HG03280 (cell line): ENCODE measurements around the gene CRHR2.

Source experiments
- ATAC-seq: cut with Tn5 transposase; IDR thresholded peaks from one replicate; pipeline ENCODE4 v1.9.1; 2021; ENCODE audit warnings: mild to moderate bottlenecking, moderate library complexity; ENCODE audit not compliant: unreplicated experiment

The CRHR2 gene

DNA sequence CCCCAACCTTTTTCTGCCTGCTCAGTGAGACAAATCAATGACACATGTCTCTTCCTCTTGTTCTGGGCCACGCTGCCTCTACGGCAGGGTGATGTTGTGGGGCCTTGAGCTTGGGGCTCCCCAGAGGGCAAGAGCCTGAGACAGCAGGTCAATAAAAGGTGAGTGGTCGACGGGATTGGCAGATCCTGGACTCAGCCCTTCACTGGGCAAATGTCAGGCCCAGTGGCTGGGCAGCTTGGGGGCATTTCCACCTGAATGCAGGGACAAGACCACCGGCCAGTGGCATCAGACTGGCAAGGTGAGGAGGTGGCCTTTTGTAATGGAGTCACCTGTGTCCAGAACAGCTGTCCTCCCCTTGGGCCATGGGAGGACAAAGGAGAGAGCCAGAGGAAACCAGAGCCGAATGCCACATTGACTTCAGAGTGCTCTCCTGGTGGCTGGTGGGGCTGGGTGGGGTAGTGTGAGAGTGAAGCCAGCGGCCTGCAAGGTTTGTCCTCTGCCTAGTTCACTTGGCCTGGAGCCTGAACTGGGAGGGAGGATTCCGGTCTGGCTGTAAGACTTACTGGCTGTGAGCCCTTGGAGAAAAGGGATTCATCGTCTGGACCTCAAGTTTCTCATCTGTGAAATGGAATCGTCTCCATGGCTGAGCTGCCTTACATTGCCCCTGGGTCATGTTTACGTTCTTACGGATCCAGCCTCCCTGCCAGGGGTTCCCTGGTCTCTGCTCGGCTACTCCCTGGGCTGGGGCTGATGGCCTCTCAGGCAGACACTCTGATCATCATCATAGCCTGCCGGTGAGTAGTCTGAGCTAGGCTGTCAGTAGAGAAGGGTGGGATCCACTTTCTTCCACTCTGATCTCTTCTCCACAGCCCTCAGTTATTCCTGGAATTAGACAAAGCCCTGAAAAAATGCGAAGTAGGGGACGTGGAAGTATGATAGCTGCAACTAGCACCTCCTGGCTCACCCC, 25.4 kb upstream of the CRHR2 start:
- ATAC-seq = no peak

DNA sequence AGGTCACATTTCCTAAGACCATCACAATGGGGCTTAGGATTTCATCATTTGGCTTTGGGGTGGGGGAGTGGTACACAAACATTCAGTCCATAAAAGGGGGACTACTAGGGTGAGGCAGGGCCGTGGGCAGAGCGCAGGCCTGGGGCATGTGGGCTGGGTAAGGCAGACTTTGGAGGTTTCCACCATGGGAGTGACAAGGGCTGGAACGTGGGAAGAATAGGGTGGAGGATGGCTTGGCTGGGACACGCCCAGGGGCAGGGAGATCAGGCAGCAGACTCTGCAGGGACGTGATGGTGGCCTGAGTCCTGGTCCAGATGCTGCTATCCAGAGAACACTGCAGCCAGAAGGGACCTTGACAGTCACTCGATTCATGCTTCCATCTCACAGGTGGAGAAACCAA, 24.7 kb upstream of the CRHR2 start:
- no peak for ATAC-seq

DNA sequence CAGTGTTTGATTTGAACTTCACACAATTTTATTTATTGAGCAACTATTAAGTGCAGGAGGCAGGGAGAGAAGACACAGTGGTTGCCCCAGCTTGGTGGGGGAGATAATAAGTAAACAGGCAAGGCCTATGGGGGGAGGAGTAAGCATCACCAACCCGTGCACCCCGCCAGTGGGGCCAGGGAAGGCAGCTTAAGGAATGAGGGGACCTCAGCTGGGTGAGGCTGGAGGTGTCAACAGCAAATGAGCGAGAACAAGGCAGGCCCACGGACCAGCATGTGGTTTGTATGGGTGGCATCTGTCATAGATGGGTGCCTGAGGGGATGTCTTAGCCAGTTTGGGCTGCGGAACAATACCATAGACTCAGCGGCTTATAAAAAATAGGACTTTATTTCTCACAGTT, 24.1 kb upstream of the CRHR2 start:
- no peak for ATAC-seq

DNA sequence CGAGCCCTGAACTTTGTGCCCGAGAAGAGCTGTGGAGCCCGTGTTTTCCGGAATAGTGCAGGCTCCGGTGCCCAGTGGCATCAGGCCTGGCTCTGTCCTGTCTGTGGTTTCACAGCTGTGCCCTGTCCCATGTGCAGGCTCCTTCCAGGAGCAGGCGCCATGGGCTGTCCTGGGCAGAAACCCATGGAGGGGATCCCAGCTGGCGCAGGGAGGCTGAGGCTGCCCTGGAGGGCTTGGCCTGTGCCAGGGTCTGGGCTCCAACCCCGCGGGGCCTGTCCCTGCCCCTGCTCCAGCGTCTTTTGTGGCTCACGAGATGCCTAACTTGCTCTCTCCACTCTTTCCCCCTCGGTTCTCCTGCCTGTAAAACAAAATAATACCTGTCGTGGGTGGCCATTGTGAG, 23.3 kb upstream of the CRHR2 start:
- ATAC-seq = no peak

DNA sequence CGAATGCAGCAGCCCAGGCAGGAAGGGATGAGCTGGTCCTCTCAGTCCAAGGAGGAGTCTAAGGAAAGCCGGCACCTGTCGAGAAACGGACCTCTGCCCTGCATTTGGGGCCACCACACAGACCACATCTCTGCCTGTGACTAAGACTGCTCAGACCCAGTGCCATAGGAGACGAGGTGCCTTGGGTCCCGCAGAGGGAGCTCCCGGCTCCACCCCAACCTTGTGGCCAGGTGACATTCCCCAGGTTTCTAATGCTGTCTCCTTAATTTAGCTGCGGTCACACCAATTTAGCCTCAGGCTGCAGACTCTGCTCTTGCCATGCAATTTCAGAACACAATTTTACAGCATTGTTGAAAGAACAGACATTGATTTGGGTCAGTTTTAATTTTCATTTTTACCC, 22.8 kb upstream of the CRHR2 start:
- no peak for ATAC-seq

DNA sequence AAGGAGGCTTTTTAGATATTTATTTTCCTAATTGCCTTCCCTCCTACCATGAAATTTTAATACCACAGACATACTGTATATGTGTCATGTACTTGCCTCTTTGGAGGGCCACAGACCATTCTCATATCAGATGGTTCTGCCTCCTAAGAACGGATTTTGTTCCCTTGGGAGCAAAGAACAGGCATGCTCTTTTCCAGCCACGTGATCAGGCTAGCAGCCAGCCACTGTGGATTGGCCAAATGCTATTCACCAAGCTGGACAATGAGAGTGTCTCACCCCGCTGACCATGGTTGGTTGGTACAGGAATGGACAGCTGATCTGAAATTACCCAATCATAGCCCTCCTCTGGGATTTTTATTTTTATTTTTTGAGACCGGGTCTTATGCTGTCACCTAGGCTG, 21.5 kb upstream of the CRHR2 start:
- ATAC-seq = no peak

DNA sequence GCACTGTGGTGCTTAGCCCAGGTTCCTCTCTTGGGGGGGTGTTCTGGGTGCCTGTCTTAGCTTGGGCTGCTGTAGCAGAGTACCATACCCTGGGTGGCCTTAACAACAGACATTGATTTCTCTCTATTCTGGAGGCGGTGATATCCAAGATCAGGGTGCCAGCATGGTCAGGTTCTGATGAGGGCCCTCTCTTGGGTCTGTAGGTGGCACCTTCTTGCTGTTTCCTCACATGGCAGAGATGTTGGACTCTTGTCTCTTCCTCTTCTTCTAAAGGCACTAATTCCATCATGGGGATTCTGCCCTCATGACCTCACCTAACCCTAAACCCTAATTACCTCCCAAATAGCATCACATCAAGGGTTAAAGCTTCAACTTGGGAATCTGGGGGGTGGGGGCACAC, 19.9 kb upstream of the CRHR2 start:
- ATAC-seq = no peak

DNA sequence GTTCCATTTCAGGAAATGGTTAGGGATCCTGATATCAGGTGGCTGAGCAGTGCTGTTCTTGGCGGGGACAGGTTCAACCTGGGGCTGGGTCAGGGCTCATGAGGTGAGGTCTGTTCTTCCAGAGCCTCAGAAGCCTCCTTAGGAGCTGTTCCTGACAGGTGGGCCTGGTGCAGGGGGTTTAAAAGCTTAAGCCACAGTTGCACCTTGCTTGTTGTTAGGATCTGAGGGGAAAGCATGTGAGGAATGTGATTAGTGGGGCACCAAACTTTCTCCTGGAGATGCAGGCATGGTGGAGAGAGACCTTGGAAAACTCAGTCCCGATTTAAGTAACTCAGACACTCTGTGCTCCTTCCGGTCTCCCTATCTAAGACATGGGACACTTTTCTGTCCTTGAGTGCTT, 18.7 kb upstream of the CRHR2 start:
- ATAC-seq = no peak

DNA sequence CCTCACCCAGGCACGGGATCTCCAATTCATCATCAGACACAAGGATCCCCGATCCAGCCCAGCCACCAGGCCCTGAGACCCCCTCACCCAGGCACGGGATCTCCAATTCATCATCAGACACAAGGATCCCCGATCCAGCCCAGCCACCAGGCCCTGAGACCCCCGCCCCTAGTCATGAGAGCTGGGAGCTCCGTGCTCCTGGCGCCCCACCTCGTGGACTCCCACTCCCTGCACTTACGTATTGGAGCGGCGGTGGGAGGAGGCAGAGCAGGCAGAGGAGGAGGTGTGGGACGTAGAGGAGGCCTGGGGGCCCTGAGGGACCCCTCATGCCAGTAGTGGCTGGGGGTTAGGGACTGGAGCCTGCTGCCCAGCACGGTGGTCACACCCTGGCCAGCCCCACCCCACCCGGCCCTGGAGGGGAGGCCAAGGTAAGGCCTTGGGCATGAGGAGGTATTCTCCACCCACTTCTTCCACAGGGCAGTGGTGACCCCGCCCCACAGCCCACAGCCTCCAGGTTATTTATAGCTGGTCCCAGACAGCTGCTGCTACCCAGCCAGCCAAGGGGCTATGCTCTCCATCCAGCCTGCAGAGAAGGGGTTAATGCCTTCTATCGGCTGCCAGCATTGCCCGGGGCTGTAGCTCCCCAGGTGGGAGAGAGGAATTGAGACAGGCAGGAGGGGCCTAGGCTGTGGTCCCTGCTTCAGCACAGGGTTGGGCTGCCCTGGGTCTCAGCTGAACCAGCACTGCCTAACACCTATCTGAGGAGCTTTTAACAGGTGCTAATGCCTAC, 17.6 kb upstream of the CRHR2 start:
- ATAC-seq = no peak

DNA sequence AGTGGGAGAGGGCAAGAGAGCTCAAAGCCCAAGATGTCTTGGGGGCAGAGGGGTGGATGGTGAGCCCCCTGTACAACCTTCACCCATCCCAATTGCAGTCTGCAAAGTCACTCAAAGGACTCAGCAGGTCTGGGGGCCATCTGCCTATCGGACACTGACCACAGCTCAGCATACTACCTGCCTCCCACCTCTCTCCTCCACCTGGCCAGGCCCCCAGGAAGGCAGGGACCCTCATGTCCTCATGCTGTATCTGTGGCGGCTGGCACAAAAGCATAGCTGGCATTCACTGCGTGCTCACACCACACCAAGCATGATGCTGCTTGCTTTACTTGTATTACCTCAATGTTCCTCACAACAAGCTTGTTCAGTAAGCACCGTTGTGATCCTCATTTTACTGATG, 16.2 kb upstream of the CRHR2 start:
- no peak for ATAC-seq

DNA sequence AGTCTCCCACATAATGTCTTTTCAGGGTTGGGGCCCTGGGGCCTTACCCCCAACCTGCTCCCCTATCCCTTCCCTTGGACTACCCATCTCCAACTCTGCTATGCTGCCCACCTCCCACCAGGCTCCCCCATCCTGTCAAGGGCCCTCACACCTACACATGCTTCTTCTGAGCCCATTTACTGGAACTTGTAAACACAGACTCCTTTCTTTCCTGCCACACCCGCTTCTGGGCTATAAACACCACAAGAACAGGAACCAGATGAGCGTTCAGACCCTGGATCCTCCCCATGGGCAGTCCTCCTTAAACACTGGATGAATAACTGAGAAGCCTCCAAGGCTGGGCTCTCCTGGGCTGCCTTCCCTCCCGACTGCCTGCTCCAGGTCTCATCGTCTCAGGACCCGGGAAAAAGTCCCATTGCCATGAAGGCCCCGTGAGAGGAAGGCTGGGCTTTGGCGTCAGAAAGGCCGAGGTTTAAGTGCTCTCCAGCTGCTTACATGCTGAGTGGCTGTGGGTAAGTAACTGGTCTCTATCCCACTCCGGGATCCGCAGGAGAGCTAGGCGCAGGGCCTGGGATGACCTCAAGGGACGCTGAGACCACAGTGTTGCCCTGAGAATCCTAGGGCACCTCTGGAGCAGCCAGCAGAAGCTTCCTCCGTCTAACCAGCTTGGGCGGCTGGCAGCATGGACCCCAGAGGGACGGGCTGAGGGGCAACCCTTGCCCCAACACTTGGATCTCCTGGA, 15.6 kb upstream of the CRHR2 start:
- no peak for ATAC-seq

DNA sequence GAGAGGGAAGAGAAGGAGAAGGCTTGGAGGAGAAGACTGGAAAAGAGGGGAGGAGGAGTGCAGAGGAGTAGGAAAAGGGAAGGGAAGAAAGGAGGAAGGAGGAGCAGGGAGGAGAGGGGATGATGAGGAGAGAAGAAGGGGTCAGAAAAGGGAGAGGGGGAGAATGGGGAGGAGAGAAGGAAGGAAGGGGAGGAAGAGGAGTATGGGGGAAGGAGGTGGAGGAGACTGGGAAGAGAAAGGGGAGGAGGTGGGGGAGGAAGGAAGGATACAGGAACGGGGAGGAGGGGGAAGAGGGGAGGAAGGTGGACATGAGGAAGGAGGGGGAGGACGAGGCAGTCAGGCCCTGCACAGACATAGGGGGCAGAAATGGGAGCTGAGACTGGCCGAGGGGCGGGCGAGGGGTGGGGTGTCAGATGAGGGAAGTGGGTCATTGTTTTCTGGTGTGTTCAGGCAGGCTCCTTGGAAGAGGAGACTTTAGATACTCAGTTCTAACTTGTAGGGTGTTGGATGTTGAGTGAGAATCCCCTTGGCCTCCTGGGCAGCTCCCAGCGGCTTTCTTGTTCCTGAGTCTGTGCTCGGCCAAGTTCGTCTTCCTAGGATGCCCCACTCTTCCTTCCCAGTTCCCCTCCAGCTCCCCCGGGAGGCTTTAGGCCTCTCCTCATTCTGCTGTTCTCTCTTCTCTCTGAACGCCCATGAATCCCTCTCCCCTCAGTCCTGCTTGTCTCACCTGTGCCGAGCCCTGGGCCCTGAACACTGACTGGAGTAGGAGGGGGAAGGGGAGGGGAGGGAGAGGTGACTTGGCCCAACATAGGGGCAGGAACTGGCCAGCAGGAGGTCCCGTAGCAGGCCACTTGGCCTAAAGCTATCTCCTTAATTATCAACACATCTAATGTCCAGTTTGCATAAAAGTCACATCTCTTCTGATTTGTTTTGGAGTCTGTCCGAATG, 12.8 kb upstream of the CRHR2 start:
- no peak for ATAC-seq

DNA sequence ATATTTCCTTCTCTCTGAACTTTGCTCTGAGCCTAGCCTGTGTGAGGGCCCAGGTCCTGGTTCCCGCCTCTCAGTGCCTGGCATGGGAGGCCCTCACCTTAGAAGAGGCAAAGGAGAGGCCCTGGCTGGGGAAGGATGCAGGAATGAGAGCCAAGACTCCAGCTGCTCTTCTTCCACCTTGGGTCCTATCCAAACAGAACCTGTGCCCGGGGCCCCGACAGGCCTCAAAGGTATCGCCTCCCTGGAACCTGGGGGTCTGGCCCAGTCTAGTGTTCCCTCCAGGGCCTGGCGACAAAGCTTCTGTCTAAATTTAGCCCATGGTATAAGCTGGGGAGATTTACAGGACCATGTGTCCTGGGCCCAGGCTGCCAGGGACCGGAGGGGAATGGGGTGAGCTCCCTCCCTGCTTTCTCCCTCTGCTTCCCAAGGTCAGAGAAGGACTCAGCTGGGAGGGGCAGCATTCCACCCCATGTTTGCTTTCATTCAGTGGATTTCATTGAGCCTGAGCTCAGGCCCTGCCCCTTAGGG, 12.0 kb upstream of the CRHR2 start:
- ATAC-seq = no peak

DNA sequence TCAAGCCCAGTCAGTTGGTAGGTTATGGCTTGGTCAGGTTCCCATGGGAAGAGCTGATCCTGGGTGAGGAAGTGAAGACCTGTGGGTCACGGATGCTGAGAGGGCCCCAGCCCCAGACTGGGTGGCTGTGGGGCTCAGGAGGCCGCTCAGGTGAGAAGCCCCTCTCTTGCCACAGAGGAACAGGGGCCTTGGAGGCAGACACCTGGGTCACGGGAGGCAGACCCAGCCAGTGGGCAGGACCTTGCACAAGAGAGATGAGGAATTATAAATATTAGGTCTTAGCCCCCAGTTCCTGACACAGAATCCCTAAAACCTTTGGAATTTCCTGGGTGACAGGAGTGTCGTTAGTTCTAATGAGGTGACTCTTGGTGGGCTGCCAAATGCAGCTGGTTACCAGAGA, 10.6 kb upstream of the CRHR2 start:
- no peak for ATAC-seq

DNA sequence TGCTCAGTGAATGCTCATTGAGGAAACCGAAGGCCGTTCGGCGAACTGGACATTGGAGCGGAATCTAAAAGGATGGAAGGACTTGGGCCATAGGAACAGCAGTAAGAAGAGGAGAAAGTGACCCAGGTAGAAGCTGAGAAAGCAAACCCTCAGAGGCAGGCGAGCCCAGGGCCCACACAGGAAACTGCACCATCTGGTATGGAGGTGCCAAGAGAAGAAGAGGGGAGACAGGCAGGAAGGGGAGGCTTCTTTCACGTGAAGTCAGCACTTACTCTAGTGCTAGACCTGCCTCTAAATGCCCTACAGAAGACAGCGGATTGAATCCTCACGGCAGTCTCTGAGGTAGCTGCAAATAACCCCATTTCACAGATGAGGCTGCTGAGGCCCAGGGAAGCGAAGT, 10.2 kb upstream of the CRHR2 start:
- ATAC-seq = no peak

DNA sequence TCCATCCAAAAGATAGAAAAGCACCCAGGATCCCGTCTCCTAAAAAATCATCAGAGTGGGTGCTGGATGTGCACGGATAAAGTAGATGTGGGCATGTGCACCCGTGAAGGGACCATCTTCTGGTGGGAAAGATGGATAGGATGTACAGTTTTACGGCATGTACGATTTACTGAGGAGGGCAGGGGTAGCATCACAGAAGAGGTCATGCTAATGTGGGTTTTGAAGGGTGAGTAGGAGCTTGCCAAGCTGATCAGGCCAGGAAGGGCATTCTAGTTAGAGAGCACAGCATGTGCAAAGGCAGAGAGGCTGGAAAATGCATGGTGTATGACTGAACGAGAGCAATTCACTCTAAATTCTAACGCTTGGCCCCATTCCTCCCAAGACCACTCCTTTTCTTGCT, 7.8 kb upstream of the CRHR2 start:
- no peak for ATAC-seq

DNA sequence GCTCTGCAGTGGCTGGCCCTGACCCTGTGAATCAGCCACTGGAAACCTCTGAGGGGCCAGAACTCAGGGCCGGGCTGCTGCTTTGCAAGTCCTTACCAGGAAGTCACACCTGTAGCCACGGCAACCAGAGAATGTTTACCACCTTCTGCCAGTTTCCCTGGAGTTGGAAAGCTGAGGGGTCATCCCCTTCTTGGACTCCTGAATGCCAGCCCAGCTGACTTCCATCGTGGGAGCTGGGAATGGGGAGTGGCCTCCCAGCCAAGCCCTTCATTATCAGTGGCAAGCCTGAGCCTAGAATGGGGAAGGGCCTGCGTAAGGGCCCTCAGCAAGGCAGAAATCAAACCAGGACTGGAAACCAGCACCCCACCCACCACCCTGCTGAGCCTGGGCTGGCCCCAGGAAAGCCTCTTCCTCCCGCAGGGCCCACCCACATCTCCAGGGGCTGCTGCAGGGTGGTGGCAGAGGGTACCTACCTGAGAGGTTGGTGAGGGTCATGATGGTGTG, 6.5 kb upstream of the CRHR2 start:
- ATAC-seq = no peak

DNA sequence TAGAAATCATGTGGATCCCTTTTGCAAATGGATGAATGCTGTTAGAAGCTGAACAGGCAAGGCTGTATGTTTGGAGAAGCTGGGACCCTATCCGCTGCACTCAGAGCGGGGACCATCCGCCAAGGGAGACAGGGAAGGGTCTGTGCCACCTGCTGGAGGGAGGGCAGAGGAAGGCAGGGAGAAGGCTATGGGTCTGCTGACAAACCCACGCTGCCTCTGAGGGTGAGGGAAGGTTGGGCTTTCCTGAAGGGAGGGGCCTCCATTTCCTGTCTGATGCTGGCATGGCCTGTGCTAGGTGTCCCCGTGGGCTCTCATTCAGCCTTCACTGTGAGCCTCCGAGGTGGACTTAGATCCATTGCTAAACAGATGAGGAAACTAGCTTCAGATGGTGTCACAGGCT, 5.3 kb upstream of the CRHR2 start:
- ATAC-seq = no peak

DNA sequence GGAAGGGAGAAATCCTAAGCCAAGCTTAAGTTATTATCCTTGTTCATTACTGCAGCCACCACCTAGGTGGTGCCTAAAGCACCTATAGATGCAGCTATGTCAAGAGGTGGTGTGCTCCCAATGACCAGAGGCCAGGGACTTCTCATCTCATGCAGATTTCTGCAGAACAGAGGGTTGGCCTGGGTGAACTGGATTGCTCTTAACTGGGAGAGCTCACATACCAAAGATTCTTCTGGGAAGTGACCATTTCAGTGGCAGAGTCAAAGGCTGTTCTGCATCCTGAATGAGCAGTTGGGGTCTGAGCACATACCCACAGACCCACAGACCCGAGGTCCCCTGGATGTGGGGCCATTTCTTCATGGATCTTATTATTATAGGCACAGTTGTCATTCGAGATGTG, 2.1 kb upstream of the CRHR2 start:
- ATAC-seq = no peak

DNA sequence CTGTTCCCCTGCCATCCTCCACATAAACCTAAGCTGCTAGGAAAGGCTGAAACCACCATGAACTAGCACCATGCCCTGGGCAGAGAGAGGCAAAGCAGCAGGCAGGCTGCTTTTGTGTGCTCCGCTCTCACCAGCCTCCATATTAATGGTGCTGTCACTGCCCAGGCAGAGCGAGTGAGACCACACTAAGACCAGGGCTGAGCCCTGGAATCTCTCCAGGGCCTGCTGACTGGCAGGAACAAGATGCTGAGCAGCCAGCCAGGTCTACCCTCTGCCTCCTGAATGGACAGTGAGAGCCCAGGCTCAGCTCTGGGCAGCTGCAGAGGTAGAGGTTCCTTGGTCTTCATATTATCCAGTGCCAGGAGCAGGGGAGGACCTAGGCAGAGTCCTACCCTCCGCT, 1.6 kb upstream of the CRHR2 start:
- ATAC-seq = no peak
